Fibroblast of lung (primary cell): Measurements from ENCODE around the gene GABARAPL2.
"Not testable (repeated sequence)": the region's sequence is repeated elsewhere in the genome, so short reads cannot be mapped to it uniquely, and the experiment has no call there.

Experiments used
- EZH2 ChIP-seq: IDR thresholded peaks from 2 replicates; pipeline ENCODE4 v1.5.1; 2012; ENCODE audit warnings: low read length, control low read depth, mild to moderate bottlenecking; ENCODE audit errors: missing control alignments
- TF ChIP-seq, protein P1 (sequence below), 2 donors: IDR thresholded peaks in 1 of 2; conservative IDR thresholded peaks in 1 of 2; 1 replicate in 1 of 2; 2 replicates in 1 of 2; pipeline ENCODE4 v1.5.1; 2011 to 2012; ENCODE audit warnings: low read length in 2 of 2, control low read depth in 1 of 2, inconsistent platforms in 1 of 2, low read depth in 1 of 2, mild to moderate bottlenecking in 1 of 2

DNA sequence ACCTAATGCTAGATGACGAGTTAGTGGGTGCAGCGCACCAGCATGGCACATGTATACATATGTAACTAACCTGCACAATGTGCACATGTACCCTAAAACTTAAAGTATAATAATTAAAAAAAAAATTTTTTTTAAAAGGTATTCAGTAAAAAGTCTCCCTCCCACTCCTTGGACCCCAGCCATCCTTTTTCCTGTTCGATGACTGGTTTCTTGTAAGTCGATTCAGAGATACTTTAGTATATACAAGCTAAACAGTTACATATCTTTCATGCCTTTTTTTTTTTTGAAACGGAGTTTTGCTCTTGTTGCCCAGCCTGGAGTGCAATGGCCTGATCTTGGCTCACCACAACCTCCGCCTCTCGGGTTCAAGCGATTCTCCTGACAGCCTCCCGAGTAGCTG lies 25.7 kb downstream of the GABARAPL2 start:
- TF ChIP-seq, protein P1, sequence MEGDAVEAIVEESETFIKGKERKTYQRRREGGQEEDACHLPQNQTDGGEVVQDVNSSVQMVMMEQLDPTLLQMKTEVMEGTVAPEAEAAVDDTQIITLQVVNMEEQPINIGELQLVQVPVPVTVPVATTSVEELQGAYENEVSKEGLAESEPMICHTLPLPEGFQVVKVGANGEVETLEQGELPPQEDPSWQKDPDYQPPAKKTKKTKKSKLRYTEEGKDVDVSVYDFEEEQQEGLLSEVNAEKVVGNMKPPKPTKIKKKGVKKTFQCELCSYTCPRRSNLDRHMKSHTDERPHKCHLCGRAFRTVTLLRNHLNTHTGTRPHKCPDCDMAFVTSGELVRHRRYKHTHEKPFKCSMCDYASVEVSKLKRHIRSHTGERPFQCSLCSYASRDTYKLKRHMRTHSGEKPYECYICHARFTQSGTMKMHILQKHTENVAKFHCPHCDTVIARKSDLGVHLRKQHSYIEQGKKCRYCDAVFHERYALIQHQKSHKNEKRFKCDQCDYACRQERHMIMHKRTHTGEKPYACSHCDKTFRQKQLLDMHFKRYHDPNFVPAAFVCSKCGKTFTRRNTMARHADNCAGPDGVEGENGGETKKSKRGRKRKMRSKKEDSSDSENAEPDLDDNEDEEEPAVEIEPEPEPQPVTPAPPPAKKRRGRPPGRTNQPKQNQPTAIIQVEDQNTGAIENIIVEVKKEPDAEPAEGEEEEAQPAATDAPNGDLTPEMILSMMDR (conservative IDR thresholded peaks at IDR 0.05 in 1 of 2, IDR thresholded peaks at IDR 0.05 in 1 of 2; ENCODE audit: low read depth in 1 of 2, low read length in 2 of 2), result not testable (repeated sequence)
- not testable (repeated sequence) for TF ChIP-seq EZH2
